NT2/D1 (cell line): ENCODE results near the gene CYP2W1.

Experiments used
- SUZ12 ChIP-seq: IDR thresholded peaks from 2 replicates; pipeline ENCODE4 v1.6.1; 2011; ENCODE audit not compliant: insufficient read length, insufficient read depth; ENCODE audit errors: extremely low read depth
- YY1 ChIP-seq: IDR thresholded peaks from 2 replicates; pipeline ENCODE4 v1.6.1; 2011; ENCODE audit not compliant: insufficient read length, insufficient read depth
- ZNF274 ChIP-seq: IDR thresholded peaks from 2 replicates; pipeline ENCODE4 v1.6.1; 2011; ENCODE audit warnings: mild to moderate bottlenecking, low read depth, low read length

DNA sequence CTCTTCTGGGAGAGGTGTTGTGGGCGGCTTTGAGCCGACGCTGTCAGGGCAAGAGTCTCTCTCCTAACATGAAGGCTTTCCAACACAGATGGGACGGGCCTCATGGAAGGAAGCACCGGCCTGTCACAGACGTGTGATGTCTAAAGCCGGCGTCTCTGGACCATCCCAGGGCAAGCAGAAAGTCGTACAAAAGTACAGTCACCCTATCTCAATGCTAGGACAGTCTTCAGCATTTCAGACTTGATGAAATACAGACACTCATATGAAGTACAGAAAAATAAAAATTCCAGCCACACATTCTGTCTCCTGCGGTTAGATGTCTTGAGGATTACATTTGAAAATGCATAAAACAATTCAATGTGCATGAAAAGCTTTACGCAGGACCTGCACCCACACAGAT lies 30.6 kb downstream of the CYP2W1 start:
- TF ChIP-seq YY1 (no peak), SUZ12 (no peak), ZNF274 (no peak)
